GM20000 (cell line): ENCODE results near the gene SLC41A3.
"Not testable (repeated sequence)": the region's sequence is repeated elsewhere in the genome, so short reads cannot be mapped to it uniquely, and the experiment has no call there.

Experiments
- DNase-seq: peaks from one replicate; pipeline ENCODE4 v3.0.0; 2012; ENCODE audit warnings: low spot score
- CTCF ChIP-seq: IDR thresholded peaks from 2 replicates; pipeline ENCODE4 v1.5.1; 2012; ENCODE audit warnings: mild to moderate bottlenecking, control low read depth; ENCODE audit errors: extremely low read depth, missing control alignments

Gene SLC41A3

GRCh38 chr3:126097801-126098200, 13.9 kb upstream of the SLC41A3 start:
- no peak for DNase-seq
- no peak for TF ChIP-seq CTCF

GRCh38 chr3:126096274-126096673, 12.3 kb upstream of the SLC41A3 start:
- DNase-seq, result not testable (repeated sequence)

GRCh38 chr3:126092128-126092527, 8.2 kb upstream of the SLC41A3 start:
- not testable (repeated sequence) for DNase-seq

- no peak for DNase-seq
- no peak for TF ChIP-seq CTCF
Measured at GRCh38 chr3:126087552-126088175, 3.7 kb upstream of the SLC41A3 start.

- DNase-seq, result no peak
- no peak for TF ChIP-seq CTCF
Measured at GRCh38 chr3:126085841-126086240, 1.9 kb upstream of the SLC41A3 start.

GRCh38 chr3:126085276-126085675, 1.4 kb upstream of the SLC41A3 start:
- no peak for TF ChIP-seq CTCF

GRCh38 chr3:126084768-126085180, 850 bp upstream of the SLC41A3 start:
- DNase-seq, result no peak
- TF ChIP-seq CTCF, result no peak

More at GRCh38 chr3:126085276-126085675, 1.4 kb upstream of the SLC41A3 start:
- DNase-seq, result no peak

GRCh38 chr3:126083511-126083912, 412 bp downstream of the SLC41A3 start:
- DNase-seq, result no peak

More at GRCh38 chr3:126083511-126083912, 412 bp downstream of the SLC41A3 start:
- TF ChIP-seq CTCF, result no peak
